GM11168 (cell line): ENCODE measurements around the gene CSE1L.

ENCODE experiments used
- in situ Hi-C: fragments of 300-500 bp; cut with MboI; formaldehyde crosslinking; loops from one replicate; pipeline ENCODE4 v1.12.0; 2022; ENCODE audit warnings: low sequenced_read_pairs; ENCODE audit not compliant: unreplicated experiment

The CSE1L gene

GRCh38 chr20:49115564-49115963 lies 69.5 kb downstream of the CSE1L start:
- in situ Hi-C loops: no loop called here

DNA sequence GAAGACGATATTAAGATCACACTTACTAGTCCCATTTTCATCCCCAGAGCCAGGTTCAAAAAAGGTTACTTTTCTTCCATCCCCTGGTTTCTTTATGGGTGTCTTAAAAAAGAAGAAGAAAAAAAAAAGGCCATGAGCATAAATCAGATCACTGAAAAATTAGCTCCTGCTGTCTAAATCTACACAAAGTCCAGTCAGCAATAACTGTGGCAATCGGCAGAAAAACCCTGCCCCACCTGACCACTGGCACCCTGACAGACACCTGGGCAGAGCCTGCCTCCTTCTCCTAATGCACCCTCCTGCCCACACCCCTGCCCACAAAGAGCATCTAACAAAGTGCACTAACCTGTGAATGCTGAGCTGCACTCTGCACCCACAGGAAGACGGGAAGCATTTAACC lies 72.2 kb downstream of the CSE1L start:
- in situ Hi-C loops: no loop called here

DNA sequence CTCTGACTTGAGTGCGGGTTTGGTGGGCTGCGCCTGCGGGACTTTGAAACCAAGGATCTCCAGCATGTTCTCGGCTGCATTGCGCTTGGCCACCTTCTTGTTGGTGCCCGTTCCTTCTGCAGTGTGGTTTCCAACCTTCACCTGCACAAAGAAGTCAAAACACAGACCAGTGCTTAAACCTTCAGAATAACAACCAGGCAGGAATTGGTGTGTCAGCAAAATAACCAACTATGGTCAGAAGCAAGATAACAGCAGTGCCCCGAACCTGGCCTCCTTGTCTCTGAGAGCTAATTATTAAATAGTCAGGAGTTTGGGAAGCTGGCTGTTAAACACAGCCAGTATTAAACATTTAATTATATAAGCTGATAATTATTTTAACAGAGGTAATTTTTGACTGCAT lies 73.9 kb downstream of the CSE1L start:
- in situ Hi-C loops: no loop called here

DNA sequence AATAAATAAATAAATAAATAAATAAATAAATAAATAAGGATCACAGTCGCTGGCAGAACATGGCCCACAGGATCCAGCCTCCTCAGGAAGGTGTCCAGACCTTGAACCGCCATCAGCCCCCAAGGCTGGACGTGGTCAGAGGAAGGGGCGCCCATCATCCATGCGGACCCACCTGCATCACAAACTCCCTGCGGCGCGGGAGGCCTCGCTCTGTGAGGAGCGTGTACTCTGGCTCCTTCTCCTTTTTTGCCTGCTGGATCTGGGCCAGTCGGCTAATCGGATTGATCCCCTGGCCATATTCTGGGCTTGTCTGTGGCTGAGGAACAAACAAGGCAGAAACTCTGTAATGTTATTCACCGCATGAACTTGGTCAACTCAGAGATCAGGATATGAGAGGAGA lies 76.8 kb downstream of the CSE1L start:
- in situ Hi-C loops: no loop called here

- in situ Hi-C loops: no loop called here
Observed at GRCh38 chr20:49123982-49124381, 77.9 kb downstream of the CSE1L start.

GRCh38 chr20:49132995-49133478 lies 86.9 kb downstream of the CSE1L start:
- in situ Hi-C loops: loop anchor here (5.0 kb wide), 1 partner anchor 84 kb away; the partner anchor contains the start of gene DDX27

GRCh38 chr20:49133571-49133970 lies 87.5 kb downstream of the CSE1L start:
- in situ Hi-C loops: loop anchor here (5.0 kb wide), 1 partner anchor 84 kb away; the partner anchor contains the start of gene DDX27

- in situ Hi-C loops: loop anchor here (5.0 kb wide), 1 partner anchor 83 kb away; the partner anchor contains the start of gene DDX27
Observed at GRCh38 chr20:49134797-49135196, 88.7 kb downstream of the CSE1L start.

DNA sequence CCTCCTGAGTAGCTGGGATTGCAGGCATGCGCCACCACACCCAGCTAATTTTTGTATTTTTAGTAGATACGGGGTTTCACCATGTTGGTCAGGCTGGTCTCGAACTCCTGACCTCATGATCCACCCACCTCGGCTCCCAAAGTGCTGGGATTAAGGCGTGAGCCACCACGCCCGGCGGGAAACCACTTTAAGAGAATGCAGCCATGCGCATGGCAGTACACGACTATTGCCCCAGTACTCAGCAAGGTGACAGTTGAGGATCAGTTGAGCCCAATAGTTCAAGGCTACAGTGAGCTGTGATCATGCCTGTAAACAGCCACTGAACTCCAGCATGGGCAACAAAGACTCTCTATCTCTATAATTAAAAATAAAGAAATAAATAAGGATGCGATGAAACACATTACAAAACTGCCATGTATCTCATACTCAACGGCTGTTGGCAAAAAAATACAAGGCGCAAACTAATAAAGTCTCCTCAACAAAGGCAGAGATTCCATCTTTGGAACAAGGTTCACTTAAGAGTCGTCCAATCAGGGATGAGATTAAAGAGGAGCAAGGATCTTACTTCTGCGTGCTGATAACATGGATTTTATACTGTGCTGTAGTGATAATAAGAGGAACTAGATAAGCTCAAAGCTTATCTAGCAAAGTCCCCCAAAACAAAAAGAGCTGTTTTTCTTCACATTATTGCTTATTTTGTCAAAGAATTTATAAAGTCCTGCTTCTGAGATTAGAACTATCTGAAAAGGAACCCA lies 90.9 kb downstream of the CSE1L start:
- in situ Hi-C loops: no loop called here

DNA sequence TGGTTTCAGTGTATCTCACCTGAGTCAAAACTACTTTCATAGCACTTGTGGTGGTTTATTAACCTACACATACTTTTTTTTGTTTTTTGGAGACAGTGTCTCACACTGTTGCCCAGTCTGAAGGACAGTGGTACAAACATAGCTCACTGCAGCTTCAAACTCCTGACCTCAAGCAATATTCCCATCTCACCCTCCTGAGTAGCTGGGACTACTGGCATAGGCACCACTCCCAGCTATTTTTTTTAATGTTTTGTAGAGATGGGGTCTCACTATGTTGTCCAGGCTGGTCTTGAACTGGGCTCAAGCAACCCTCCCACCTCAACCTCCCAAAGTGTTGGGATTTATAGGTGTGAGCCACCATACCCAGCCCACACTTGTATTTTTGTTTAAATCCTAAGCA lies 92.3 kb downstream of the CSE1L start:
- in situ Hi-C loops: no loop called here

GRCh38 chr20:49140411-49140810 lies 94.3 kb downstream of the CSE1L start:
- in situ Hi-C loops: no loop called here

- in situ Hi-C loops: no loop called here
Observed at GRCh38 chr20:49140834-49141233, 94.7 kb downstream of the CSE1L start.
